NCI-H748 (cell line): ENCODE results near the gene ORM1.
"Not testable (repeated sequence)": the region's sequence is repeated elsewhere in the genome, so short reads cannot be mapped to it uniquely, and the experiment has no call there.

Source experiments
- DNase-seq: peaks from one replicate; lab custom pipeline; 2025; ENCODE audit not compliant: unreplicated experiment; lab: John Stamatoyannopoulos, UW

Gene ORM1

GRCh38 chr9:114322160-114322818 lies 609 bp upstream of the ORM1 start:
- DNase-seq: not testable (repeated sequence)

GRCh38 chr9:114323849-114324248 lies 951 bp downstream of the ORM1 start:
- DNase-seq: not testable (repeated sequence)

- no peak for DNase-seq
Measured at GRCh38 chr9:114324492-114324891, 1.6 kb downstream of the ORM1 start.

- not testable (repeated sequence) for DNase-seq
Measured at GRCh38 chr9:114324965-114325364, 2.1 kb downstream of the ORM1 start.

- not testable (repeated sequence) for DNase-seq
Measured at GRCh38 chr9:114325684-114326254, 2.9 kb downstream of the ORM1 start.

GRCh38 chr9:114327749-114328148 lies 4.9 kb downstream of the ORM1 start:
- no peak for DNase-seq

- DNase-seq: not testable (repeated sequence)
Measured at GRCh38 chr9:114328357-114328820, 5.5 kb downstream of the ORM1 start.

- not testable (repeated sequence) for DNase-seq
Measured at GRCh38 chr9:114328937-114329624, 6.2 kb downstream of the ORM1 start.

- not testable (repeated sequence) for DNase-seq
Measured at GRCh38 chr9:114329625-114330022, 6.7 kb downstream of the ORM1 start, which contains the start of gene ORM2. ORM2 (plus strand) TSS chr9:114329869; CDS start chr9:114329905, 36 bp downstream.

- no peak for DNase-seq
Measured at GRCh38 chr9:114330636-114331035, 7.7 kb downstream of the ORM1 start.

- not testable (repeated sequence) for DNase-seq
Measured at GRCh38 chr9:114331229-114332195, 8.6 kb downstream of the ORM1 start.

- DNase-seq: not testable (repeated sequence)
Measured at GRCh38 chr9:114332474-114333040, 9.7 kb downstream of the ORM1 start.

GRCh38 chr9:114333718-114334117 lies 10.8 kb downstream of the ORM1 start:
- not testable (repeated sequence) for DNase-seq

GRCh38 chr9:114334490-114334889 lies 11.6 kb downstream of the ORM1 start:
- no peak for DNase-seq

GRCh38 chr9:114335745-114336144 lies 12.8 kb downstream of the ORM1 start:
- no peak for DNase-seq

- no peak for DNase-seq
Measured at GRCh38 chr9:114336157-114336556, 13.3 kb downstream of the ORM1 start.

GRCh38 chr9:114336699-114337395 lies 13.9 kb downstream of the ORM1 start:
- no peak for DNase-seq

- DNase-seq: no peak
Measured at GRCh38 chr9:114338187-114338586, 15.3 kb downstream of the ORM1 start.

GRCh38 chr9:114339130-114339908 lies 16.4 kb downstream of the ORM1 start:
- peak; percentile 24 for DNase-seq
